Ammon's horn (tissue), 1 donor: ENCODE data around the gene VGLL4.

Experiments used
- DNase-seq: peaks from one replicate; pipeline ENCODE4 v3.0.0-alpha.2; 2016; ENCODE audit warnings: low spot score

The VGLL4 gene

GRCh38 chr3:11565072-11565471 is 78.6 kb downstream of the VGLL4 start:
- no peak for DNase-seq

DNA sequence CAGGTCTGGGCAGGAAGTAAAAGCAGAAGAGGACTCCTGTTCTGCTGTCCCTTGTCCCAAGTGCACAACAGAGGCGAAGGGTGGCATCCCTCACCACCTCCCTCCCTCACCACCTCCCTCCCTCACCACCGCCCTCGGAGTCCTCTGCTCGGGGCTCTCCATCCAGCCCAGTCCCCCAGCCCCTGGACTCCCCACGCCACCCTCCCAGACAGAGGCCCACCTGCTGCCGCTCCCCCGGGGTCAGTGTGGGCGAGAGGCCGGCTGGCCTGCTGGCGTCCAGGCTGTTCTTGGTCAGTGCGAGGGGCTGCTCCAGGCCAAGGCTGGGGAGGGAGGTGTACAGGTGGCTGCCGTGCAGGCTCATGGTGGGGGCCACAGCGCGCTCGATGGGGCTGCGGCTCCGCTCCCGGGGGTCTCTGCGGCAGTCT is 79.1 kb downstream of the VGLL4 start:
- no peak for DNase-seq

GRCh38 chr3:11563865-11564185 is 79.9 kb downstream of the VGLL4 start:
- DNase-seq, result no peak

DNA sequence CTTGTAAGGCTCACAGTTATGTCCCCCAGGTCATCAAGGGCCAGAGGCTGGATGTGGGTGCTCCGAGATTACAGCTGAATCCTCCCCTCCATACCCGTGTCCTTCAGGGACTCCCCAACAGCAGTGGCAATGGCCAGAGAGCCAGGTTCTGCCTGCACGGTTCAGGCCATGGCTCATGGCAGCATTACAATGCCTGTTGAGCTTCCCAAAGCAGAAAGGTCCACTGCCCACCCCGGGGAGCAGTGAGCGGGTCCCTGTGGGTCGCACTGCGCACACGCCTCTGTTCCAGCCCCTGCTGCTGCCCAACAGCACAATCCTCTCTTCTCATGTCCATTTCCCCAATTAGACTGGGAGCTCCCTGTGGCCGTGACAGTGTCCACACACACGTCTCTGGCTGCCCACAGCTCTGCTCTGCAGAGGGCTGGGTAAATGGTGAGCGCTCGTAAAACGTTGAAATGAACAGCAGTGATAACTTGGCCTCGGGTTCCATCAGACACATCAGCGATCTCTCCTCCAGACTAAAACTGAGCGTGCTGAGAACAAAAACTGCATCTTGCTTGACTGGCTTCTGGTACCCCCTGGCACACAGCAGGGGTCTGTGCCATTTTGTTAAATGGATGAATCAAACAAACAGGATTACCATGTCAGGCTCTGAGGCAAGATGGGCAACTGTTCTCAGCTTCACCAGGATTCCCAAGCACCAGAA is 80.4 kb downstream of the VGLL4 start:
- DNase-seq, result no peak

DNA sequence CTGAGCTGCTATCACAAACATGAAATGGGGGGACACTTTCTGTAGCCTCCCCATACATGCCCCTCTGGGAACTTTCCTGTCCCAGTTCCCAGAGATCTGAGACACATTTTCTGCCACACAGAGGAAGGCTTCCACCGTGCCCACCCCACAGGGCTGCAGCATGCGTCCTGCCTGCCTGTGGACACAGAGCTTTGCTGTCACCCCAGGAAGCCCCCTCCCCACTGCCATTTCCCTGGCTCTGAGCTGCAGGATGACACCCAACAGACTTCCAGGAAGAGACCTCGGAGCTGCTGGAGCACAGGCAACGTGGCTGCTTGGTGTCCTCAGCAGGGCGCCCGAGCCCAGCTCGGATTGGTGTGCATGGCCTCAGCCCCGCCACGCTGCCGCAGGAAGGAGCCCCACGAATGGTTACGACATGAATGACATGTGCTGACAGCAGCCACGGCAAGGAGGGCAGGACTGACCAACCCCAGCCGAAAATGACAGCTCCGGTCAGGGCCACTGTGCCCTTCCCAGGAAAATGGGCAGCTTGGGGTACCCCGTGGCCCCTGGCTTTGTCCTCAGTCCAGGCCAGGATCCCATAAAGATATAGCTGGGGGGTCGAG is 81.3 kb downstream of the VGLL4 start:
- no peak for DNase-seq

DNA sequence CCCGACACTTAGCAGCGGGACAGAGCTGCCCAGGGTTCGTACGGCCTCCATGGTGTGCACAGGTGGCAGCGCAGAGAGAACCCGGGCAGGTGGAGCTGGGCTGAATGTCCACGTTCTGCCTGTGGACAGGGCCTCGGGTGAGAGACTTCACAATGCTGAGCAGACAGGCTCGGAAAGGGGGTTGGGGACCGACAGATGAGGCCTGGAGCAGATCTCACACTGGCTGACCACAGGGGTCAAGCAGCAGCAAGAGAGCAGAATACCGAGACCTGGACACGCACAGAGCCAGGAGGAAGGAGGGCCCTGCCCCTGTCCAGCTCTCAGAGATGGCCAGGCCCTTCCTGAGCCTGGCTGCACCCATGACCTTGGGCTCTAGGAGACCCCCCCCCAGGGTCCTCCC is 83.0 kb downstream of the VGLL4 start:
- DNase-seq, result no peak

DNA sequence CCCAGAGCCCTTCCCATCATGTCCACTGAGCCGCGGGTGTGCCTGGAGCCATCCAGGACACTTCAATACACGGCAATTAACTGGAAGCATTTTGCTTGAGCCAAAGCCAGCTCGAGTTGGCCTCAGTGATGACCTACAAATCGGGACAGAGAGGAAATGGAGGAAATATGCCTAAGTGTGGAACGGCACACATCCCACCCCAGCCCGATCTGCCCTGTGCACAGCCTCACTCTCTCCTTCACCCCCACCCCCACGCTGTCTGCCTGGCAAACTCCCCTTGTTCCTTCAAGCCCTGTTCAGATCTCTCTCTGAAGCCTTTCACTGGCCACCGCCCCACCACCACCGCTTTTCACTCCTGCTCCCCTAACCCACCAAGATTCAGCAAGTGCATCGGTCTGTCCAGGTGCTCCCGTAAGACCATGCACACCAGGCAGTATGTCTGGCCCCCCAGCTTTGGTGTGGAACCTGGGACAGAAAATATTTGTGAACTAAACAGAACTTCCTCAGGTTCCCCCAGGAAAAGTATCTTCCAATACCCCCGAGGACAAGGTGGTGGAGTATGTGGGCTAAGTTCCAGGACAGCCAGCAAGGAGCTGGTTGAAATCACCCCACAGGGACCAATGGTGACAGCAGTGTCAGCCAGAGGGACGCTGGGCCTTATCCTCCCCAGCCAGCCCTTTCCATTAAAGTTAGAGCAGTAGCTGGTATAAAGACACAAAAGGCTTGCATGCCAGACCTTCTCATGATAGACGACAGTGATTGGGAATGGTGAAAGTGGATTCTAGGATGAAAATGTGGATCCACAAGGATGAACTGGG is 83.7 kb downstream of the VGLL4 start:
- no peak for DNase-seq

DNA sequence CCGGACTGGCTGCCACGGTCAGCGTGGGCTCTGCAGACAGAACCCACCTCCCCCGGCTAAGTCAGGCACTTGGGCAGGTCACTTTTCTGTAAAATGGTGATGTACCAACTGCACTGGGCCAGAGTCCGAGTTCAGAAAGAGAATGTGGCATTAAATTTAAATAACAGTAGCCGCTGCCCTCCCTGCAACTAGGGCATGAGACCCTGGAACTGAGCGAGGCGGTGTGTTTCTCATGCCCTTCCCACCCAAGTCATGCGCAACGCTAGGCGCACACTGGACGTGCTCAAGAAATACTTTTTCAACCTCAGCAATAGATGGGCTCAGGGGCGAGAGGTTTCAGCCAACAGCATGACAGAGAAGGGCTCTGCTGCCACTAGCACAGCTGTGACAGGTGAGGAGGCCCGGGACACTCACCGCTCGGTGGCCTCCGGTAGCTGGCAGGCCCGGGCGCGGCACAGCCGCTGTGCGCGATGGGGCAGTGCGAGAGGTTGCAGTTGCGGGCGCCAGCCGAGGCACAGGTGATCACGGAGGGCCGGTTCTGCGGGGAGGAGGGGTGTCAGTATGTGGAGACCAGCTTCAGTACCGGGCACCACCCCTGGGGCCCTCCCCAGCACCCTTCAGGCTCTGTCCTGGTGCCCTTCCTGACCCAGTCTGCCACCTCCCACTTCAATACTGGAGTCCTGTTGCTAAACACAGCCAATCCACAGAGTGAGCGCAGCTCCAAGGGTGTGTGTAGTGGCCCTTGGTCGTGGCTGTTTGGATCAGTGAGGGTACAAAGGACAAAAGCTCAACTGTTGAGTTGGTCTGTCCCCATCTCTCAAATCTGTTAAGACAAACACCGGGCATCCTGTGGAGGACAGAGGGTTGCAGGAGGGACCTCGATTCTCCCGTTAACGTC is 84.5 kb downstream of the VGLL4 start:
- DNase-seq, result no peak

DNA sequence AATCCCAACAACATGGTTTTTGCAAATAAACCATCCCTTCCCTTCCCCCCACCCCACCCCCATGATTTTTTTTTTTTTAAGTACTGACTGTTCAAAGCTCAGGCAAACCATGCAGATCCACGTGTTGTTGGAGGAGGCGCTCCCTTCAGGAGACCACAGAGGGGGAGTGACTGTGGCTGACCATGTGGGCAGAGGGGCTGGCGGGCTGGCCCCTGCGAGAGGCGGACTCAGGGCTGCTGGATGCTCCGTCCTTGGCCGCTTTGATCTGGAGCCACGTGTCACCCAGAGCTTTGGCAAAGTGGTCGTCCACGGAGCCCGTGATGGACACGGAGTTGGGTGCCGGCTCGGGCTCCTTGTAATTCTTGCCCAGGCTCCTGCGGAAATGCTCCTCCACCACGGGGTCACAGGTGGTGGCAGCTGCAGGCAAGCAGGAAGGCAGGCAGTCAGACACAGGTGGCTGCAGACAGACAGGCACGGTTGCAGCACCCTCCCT is 85.3 kb downstream of the VGLL4 start:
- DNase-seq, result no peak

DNA sequence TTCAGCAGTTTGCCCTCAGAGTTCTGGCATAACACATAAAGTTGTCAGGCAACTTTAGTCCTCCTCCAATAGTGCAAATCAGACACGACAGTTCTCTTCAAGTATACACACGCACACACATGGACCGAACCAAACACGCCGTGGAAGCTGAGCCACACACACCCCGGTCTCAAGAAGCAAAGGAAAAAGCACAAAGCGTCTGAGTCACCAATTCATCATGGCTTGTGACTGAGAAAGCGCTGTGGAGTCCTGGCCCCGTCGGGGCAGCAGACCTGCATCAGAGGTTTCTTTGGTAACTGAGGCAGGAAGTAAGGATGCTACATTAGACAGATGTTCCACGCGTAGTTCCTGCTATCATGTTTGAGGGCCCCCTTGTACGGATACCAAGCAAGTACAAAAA is 85.7 kb downstream of the VGLL4 start:
- DNase-seq, result no peak

GRCh38 chr3:11556851-11557644 is 86.7 kb downstream of the VGLL4 start:
- DNase-seq, result no peak

- DNase-seq, result no peak
Observed at GRCh38 chr3:11555881-11556633, 87.7 kb downstream of the VGLL4 start.

DNA sequence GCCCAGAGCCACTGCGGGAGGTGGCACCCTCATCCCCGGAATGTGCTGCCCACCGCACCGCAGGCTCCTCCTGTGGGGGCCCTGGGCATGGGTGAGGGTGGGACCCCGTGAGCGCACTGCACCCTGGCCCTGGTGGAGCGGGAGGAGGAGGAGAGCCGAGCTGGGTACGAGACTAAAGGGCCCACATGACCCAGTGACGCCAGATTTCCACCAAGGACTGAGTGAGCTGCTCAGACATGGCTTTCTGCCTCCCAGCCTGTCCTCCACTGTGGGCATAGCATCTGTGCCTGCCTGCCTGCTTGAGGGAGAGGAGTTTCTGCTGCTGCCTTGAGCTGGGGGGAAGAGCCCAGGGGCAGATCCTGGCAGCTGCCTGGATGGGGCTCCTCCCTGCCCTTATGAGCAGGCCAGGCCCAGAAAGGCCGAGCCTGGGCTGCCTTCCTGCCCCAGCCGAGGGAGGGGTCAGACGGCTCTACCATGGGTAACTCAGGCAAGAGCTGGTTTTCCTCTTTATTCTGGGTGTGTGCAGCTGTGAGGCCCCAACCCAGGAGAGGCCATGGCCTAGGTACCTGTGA is 88.4 kb downstream of the VGLL4 start:
- no peak for DNase-seq

- no peak for DNase-seq
Observed at GRCh38 chr3:11554666-11555065, 89.0 kb downstream of the VGLL4 start.

DNA sequence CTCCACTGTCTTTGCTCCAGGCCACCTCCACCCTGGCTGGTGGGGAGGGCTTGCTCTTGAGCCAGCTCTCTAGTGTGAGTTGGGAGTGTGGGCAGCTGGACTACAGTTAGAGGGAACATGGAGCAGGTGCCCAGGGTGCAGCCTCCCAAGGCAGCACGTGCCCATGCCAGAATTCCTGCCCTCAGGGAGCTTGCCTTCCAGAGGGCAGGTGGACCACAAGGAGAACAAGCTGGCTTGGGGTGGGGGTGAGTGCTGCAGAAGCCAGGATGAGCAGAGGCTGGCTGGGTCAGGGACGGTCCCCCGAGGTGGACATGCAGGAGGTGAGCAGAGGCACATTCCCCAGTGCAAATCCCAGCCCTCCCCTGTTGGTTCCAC is 89.5 kb downstream of the VGLL4 start:
- DNase-seq, result no peak

DNA sequence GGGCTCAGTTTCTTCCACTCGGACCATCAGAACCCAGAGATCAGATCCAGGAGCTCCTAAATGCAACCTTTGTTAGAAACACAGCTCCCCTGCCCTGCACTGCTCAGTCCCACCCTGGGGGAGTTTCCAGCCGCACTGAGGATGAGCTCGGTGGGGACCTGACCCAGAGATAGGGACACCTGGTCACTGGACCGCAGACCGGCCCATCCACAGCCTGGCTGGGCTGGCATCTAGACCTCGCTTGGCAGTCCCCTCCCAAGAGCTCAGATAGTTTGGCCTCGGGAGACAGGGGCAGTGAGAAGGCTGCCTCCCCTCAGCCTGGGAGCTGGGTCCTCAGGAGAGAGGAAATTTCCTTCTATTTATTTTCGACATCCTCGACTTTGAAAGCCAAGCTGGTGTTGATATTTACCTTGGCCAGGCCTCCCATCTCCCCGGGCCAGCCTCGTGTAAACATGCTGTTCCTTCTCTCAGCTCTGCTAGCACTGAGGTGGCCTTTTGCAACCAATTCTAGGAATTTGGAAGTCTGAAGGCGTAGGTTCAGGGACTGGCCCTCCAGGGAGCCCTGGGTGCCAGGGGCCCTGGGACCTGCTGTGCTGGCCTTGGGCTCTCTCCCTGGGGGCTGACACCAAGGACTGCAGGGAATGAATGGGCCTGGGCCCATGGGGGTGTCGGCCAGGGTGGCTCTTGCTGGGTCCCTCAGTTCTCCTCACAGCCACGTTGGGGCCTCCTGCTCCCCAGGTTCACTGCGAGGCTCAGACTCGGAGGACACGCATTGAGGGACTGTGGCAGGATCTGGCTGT is 90.1 kb downstream of the VGLL4 start:
- no peak for DNase-seq

DNA sequence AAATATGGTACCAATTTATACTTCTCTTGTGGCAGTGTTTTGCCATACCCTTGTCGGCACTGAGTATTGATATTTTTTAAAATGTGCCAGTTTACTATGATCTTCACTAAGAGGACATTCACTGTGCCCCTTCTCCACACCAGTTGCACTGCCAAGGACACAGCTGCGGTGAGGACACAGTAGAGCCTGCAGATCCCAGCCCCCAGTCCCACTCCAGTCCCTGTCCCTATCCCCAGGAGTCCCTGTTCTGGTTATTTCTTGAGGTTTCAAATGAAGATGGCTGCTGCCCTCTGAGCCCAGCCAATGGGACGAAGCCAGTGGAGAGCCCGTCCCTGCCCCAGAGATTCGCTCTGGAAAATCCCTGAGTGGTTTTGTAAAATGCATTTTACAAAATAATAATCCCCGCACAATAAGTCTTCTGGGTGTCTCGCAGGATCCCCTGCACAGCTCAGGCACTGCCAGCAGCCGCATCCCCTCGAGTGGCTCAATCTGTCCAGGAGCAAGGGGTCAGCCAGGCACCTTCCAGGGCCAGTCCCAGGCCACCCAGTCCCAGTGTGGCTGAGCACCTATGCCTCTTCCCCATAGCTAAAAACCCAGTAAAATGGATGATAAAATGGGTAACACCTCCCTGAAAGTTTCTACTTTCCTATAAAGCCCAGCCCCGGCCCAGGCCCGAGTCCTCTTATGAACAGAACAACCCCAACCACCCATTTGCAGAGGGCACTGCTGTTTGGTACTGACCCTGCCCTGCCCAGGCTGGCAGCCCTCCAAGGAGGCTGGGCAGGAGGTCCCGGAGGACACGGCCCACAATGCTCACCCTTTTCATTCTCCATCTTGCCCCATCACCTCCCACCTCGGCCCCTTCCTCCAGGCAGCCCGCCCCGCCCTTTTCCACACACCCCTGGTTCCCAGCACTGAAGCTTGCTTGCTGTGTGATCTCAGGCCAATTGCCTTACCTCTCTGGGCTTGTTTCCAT is 91.1 kb downstream of the VGLL4 start:
- no peak for DNase-seq

- no peak for DNase-seq
Observed at GRCh38 chr3:11551036-11551435, 92.7 kb downstream of the VGLL4 start.
